Heart left ventricle (tissue), 13 donors: ENCODE results near the gene PAK3.

Experiments used
- POLR2A ChIP-seq, 2 donors: fragments of 450-650 bp; IDR thresholded peaks; one replicate each; pipeline ENCODE4 v1.6.1; 2017; ENCODE audit warnings: antibody characterized with exemption in 2 of 2, mild to moderate bottlenecking in 2 of 2, moderate library complexity in 2 of 2
- TF ChIP-seq, protein P1 (sequence below), 12 donors: fragments of 200-600 bp; sonication (generic) in 4 of 12; IDR thresholded peaks; one replicate each; pipeline versions ENCODE4 v1.5.0 to v1.8.0; 2018 to 2022; ENCODE audit warnings: antibody characterized with exemption in 12 of 12, mild to moderate bottlenecking in 5 of 12
- donor health status: ischemic (EF 13 %, LVEDD 7.1; RV severe dilation, severe dysfunction).
- donor health status: DM: no; HTN: yes; CAD: no.
- donor health status: DM: no; HTN: no; CAD: no.
- donor health status: ischemic (EF 25% LVEDD 6.9; RV normal size, moderate dysfunction).
- donor health status: ischemic (EF 25% LVEDD 5.7; RV mildly dilated, moderate dysfunction).
- donor health status: ischemic (EF 35%, LVEDD 5.7; RV mildly dilated, moderate dysfunction).
- donor health status: nonischemic (EF 11% LVEDD 7.7; RV severe dilation, severe dysfunction).
- donor health status: DM: yes; HTN: yes; CAD: no.
- donor health status: PGD.
- donor health status: ischemic (EF 29% LVEDD 5.4; RV normal size, mild dysfunction).
- donor health status: nonischemic (EF 23%, LVEDD 6.1; RV moderate dilation, normal function).

DNA sequence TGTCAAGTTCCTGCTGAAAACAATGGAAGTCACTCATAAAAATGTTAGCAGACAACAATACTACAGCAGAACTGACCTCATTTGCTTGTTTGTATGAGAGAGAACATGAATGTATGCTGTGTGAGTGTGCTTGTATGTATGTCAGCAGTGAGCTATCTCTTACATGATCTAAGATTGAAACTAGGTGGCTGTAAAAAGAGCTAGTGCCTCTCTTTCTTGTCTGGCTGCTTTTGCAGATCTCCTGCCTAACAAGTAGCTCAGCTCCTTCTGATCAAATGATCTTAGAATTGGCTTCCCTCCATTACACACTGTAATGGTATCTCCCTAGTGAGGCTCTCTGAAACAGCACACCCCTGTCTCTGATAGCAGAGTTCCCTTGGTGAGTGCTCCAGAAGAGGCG is 20.7 kb downstream of the PAK3 start:
- TF ChIP-seq, protein P1, sequence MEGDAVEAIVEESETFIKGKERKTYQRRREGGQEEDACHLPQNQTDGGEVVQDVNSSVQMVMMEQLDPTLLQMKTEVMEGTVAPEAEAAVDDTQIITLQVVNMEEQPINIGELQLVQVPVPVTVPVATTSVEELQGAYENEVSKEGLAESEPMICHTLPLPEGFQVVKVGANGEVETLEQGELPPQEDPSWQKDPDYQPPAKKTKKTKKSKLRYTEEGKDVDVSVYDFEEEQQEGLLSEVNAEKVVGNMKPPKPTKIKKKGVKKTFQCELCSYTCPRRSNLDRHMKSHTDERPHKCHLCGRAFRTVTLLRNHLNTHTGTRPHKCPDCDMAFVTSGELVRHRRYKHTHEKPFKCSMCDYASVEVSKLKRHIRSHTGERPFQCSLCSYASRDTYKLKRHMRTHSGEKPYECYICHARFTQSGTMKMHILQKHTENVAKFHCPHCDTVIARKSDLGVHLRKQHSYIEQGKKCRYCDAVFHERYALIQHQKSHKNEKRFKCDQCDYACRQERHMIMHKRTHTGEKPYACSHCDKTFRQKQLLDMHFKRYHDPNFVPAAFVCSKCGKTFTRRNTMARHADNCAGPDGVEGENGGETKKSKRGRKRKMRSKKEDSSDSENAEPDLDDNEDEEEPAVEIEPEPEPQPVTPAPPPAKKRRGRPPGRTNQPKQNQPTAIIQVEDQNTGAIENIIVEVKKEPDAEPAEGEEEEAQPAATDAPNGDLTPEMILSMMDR (IDR thresholded peaks at IDR 0.05), result no peak
- TF ChIP-seq POLR2A (IDR thresholded peaks at IDR 0.05), result no peak
